GM12873 (cell line): ENCODE results near the gene LRIT3.

Source experiments
- CTCF ChIP-seq: IDR thresholded peaks from 2 replicates; pipeline ENCODE4 v1.5.1; 2012; ENCODE audit warnings: low read depth, mild to moderate bottlenecking, moderate library complexity, low read length, control low read depth; ENCODE audit not compliant: insufficient read depth; ENCODE audit errors: missing control alignments

Gene LRIT3

GRCh38 chr4:109850601-109851000 lies 2.7 kb downstream of the LRIT3 start:
- TF ChIP-seq CTCF, result no peak

- no peak for TF ChIP-seq CTCF
These were observed 13.4 kb downstream of the LRIT3 start for GRCh38 chr4:109861271-109861670.

GRCh38 chr4:109861916-109862511 lies 14.1 kb downstream of the LRIT3 start:
- no peak for TF ChIP-seq CTCF

GRCh38 chr4:109864134-109864533 lies 16.2 kb downstream of the LRIT3 start:
- TF ChIP-seq CTCF, result no peak

- no peak for TF ChIP-seq CTCF
These were observed 22.2 kb downstream of the LRIT3 start for GRCh38 chr4:109870061-109870460.

GRCh38 chr4:109872065-109872464 lies 24.2 kb downstream of the LRIT3 start:
- TF ChIP-seq CTCF, result no peak

- no peak for TF ChIP-seq CTCF
These were observed 25.2 kb downstream of the LRIT3 start for GRCh38 chr4:109872950-109873656.
